KG1 (cell line): Measurements from ENCODE around the gene NCAPG2.

Source experiments
- DNase-seq: peaks from one replicate; lab custom pipeline; 2025; lab: John Stamatoyannopoulos, UW

The NCAPG2 gene, protein sequence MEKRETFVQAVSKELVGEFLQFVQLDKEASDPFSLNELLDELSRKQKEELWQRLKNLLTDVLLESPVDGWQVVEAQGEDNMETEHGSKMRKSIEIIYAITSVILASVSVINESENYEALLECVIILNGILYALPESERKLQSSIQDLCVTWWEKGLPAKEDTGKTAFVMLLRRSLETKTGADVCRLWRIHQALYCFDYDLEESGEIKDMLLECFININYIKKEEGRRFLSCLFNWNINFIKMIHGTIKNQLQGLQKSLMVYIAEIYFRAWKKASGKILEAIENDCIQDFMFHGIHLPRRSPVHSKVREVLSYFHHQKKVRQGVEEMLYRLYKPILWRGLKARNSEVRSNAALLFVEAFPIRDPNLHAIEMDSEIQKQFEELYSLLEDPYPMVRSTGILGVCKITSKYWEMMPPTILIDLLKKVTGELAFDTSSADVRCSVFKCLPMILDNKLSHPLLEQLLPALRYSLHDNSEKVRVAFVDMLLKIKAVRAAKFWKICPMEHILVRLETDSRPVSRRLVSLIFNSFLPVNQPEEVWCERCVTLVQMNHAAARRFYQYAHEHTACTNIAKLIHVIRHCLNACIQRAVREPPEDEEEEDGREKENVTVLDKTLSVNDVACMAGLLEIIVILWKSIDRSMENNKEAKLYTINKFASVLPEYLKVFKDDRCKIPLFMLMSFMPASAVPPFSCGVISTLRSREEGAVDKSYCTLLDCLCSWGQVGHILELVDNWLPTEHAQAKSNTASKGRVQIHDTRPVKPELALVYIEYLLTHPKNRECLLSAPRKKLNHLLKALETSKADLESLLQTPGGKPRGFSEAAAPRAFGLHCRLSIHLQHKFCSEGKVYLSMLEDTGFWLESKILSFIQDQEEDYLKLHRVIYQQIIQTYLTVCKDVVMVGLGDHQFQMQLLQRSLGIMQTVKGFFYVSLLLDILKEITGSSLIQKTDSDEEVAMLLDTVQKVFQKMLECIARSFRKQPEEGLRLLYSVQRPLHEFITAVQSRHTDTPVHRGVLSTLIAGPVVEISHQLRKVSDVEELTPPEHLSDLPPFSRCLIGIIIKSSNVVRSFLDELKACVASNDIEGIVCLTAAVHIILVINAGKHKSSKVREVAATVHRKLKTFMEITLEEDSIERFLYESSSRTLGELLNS

GRCh38 chr7:158704524-158705233 is at the start of gene NCAPG2:
Gene NCAPG2, minus strand, starts transcription at chr7:158704804. Its CDS starts 2,905 bp downstream, at chr7:158701899.
- DNase-seq: peak; percentile 98

DNA sequence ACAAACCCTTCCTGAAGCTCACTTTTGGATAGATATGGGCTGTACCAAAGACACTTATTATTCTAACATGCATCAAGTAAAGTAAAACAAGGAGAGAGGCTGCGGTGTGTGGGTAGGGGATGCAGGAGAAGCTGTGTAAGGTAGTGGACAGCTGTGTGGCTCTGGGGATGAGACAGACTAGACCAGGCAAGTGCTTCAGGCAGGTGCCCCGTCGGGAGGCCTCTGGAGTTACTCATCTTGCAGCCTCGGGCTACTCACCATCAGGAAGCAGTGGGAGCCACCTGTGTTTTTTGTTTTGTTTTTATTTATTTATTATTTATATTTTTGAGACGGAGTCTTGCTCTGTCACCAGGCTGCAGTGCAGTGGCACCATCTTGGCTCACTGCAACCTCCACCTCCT is 49.3 kb upstream of the NCAPG2 start:
- DNase-seq: no peak

DNA sequence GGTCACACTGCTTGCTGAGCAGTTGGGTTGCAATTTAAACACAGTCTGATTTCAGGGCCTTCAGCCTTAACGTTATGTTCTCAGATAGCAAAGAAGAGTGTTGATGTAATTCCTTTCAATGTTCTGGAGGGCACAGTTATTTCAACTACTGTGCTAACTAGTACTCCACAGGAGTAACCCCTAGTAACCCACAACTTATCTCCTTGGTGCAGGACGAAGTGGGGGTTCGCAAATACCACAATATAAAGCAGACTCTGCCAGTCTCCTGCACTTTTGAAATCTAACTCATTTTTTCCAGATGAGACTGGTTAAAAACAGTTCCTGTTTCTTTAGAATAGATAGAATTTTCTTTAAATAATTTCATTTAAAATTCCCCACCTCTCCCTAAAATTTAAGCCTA is 47.1 kb upstream of the NCAPG2 start:
- DNase-seq: no peak

- DNase-seq: no peak
Observed at GRCh38 chr7:158751199-158751598, 46.6 kb upstream of the NCAPG2 start.

DNA sequence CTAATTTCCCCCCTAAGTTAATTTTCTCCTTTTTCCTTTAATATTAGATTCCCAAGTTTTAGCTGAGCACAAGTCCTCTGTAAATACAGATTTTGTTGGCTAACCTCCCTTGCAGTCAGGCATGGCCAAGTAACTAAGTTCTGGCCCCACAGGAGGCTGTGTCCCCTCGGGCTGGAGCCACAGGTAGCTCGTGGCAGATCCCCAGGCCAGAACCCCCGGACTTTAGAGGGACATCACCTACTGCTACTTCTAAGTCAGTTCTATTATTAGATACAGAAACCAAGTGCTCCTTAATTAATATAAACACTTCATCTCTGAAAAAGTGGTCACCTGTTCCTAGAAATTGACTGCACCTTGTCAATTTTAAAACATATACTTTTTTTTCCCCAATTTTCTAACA is 46.1 kb upstream of the NCAPG2 start:
- DNase-seq: no peak

GRCh38 chr7:158749396-158749795 is 44.8 kb upstream of the NCAPG2 start:
- no peak for DNase-seq

DNA sequence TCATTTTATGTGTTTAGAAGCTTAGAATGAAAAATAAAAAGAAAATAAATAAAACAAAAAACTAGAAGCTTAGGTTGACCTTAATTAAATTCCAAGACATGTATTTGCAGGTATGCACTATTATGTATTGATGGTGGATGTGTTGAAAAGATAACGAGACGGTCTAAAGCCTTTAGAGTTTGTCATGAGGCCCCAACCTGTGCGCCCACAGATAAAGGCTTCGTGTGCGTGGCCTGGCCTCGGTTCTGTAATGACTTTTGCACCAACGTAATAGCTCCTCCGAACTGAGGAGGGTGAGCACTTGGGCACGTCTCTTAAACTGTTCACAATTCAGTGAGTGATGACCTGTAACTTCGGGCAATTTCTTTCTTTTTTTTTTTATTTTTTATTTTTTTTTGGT is 43.7 kb upstream of the NCAPG2 start:
- no peak for DNase-seq

DNA sequence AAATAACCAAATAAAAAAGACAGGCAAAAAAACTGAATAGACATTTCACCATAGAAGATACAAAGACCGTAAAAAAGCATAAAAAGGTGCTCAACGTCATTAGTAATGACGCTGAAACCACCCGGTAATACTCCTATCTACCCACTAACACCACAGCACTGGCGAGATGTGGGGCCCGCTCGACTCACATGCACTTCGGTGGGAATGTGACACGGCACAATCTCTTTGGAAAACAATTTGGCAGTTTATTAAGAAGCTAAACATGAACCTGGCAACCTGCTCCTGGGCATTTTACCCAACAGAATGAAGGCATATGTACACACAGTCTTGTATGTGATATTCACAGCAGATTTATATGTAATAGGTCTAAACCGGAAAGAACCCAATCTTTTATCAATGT is 42.8 kb upstream of the NCAPG2 start:
- DNase-seq: no peak

GRCh38 chr7:158746957-158747356 is 42.4 kb upstream of the NCAPG2 start:
- DNase-seq: no peak

GRCh38 chr7:158745057-158745715 is 40.6 kb upstream of the NCAPG2 start:
- DNase-seq: no peak

- no peak for DNase-seq
Observed at GRCh38 chr7:158744070-158744469, 39.5 kb upstream of the NCAPG2 start.

GRCh38 chr7:158743219-158743618 is 38.6 kb upstream of the NCAPG2 start:
- no peak for DNase-seq

- no peak for DNase-seq
Observed at GRCh38 chr7:158742065-158742821, 37.6 kb upstream of the NCAPG2 start.

GRCh38 chr7:158741294-158741666 is 36.7 kb upstream of the NCAPG2 start:
- DNase-seq: no peak

GRCh38 chr7:158740657-158741293 is 36.2 kb upstream of the NCAPG2 start:
- DNase-seq: no peak

DNA sequence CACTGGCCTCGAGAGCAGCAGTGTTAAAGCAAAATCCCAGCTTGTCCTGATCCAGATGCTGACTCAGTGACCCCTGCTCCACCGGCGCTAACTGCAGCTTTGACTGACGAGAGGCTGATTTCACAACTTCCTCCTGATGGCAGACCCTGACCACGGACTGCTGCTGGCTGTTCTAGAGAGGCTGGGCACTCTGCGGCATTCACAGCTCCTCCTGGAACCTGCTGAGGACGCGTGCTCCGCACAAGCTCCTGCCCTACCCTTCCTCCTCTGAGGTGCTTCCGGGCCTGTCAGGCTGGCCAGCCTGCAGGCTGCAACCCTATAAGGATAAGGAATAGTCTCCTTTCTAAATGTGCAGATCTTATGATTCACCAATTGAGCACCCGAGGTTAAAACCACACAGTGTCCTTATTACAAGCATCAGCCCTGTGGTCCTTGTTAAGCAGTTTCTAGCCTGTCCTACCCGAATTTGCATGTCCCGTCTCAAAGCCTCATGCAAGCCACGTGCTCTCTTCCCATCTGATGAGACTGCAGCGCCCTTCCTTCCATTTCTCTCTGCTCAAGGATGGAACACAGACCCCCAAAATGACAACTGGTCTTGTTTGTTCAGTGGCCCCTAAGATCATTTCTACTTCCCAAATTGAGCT is 35.5 kb upstream of the NCAPG2 start:
- peak; percentile 15 for DNase-seq

- no peak for DNase-seq
Observed at GRCh38 chr7:158738841-158739240, 34.2 kb upstream of the NCAPG2 start.

- DNase-seq: no peak
Observed at GRCh38 chr7:158737064-158737695, 32.6 kb upstream of the NCAPG2 start.

DNA sequence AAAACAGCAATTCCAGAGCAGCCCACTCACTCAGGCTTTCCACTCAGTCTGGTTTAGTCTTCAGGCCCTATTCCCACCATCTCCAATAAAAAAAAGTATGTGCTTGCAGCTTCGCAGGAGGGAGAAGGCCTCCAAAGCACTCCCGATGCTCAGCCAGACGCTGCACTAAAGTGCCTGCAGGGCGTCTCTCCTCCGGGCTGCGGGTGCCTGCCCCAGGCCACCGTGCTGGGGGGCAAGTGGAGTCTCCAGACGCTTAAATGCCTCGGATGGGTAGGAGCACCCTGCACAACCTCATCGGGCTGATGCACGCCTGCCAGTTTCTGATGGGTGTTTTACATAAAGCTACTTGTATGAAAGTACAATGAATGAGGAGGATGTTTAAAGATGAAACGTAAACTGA is 31.3 kb upstream of the NCAPG2 start:
- DNase-seq: no peak
